C4-2B (cell line): ENCODE results near the gene DRC3.

ENCODE experiments used
- CTCF ChIP-seq: fragments of 450-650 bp; conservative IDR thresholded peaks from 2 replicates; pipeline ENCODE4 v1.5.1; 2017; ENCODE audit warnings: mild to moderate bottlenecking
- ZFX ChIP-seq: fragments of 450-650 bp; IDR thresholded peaks from 2 replicates; pipeline ENCODE4 v1.6.1; 2017

GRCh38 chr17:17942846-17943245, 29.8 kb upstream of the DRC3 start:
- TF ChIP-seq CTCF, result no peak
- TF ChIP-seq ZFX, result no peak
